ENCODE results near the gene KAT2A. TPM values are rescaled to one million over a fixed set of nuclear protein-coding genes. Genes with fewer than 3 reads are reported as not detected.

KAT2A gene
- total RNA-seq, 1 donor from 2014 or later = 76.9 TPM

DNA sequence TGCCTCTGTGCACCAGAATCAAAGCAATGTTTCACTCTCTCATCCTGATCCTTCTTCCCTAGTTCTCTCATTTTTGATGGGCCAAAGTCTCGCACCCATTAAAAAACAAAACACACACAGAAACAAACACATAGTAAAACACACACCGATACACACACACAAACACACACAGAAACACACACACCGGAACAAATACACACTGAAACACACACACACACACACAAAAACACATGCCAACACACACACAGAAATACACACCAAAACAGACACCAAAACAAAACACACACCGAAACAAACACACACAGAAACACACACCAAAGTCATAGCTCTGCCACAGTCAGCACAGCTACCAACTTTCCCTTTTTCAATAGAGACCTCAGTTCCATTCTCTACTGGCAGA is 10.1 kb upstream of the KAT2A start:
- peaks cover 46% of the 10 kb centered on the region for H3K4me1 Mint-ChIP-seq (ENCODE audit: low read depth)

DNA sequence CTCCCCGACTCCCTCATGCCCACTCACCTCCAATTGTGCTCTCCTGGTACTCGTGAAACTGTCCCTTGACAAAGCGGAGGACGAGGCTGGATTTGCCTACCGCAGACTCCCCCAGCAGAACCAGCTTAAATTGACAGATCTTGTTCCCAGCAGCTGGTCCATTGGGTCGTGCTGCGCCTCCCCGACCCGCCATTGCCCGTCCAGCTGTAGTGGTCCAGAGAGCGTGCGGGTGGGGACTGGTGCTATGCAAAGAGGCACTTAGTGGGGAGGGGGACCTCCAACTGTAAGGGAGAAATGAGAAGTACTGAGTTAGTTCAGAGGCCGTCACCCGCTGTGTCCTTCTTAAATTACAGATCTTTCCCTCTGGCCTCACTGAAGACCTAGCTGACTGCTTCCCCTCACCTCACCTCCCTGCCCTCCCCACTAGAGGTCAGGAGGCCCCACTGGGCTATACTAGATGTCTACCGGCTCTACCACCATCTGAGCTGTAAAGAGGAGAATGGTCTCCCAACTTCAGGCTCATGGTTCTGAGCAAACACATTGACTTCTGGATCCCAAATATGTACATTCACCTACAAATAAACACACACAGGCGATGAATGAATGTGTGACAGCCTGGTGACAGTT is 9.3 kb upstream of the KAT2A start:
- no peak for DNase-seq (ENCODE audit: low spot score)
- intact Hi-C loops (cut with micrococcal nuclease) = no loop called here
- Mint-ChIP-seq H3K4me3 (no peak overlapping the region), H3K27ac (no peak overlapping the region), H3K36me3 (ENCODE audit: low read depth) (peaks cover 39% of the 10 kb centered on the region), H3K27me3 (ENCODE audit: insufficient read depth) (no peaks in the 10 kb centered on the region), H3K4me1 (ENCODE audit: low read depth) (peaks cover 38% of the 10 kb centered on the region), H3K9me3 (no peaks in the 10 kb centered on the region)

More for the DNA sequence above, 10.1 kb upstream of the KAT2A start:
- no peak for DNase-seq (ENCODE audit: low spot score)
- H3K9me3 Mint-ChIP-seq = no peaks in the 10 kb centered on the region
- H3K27ac Mint-ChIP-seq = peak overlapping the region; percentile 63
- peaks cover 39% of the 10 kb centered on the region for H3K36me3 Mint-ChIP-seq (ENCODE audit: low read depth)
- no peaks in the 10 kb centered on the region for H3K27me3 Mint-ChIP-seq (ENCODE audit: insufficient read depth)
- H3K4me3 Mint-ChIP-seq = no peak overlapping the region
- intact Hi-C loops (cut with micrococcal nuclease) = no loop called here

DNA sequence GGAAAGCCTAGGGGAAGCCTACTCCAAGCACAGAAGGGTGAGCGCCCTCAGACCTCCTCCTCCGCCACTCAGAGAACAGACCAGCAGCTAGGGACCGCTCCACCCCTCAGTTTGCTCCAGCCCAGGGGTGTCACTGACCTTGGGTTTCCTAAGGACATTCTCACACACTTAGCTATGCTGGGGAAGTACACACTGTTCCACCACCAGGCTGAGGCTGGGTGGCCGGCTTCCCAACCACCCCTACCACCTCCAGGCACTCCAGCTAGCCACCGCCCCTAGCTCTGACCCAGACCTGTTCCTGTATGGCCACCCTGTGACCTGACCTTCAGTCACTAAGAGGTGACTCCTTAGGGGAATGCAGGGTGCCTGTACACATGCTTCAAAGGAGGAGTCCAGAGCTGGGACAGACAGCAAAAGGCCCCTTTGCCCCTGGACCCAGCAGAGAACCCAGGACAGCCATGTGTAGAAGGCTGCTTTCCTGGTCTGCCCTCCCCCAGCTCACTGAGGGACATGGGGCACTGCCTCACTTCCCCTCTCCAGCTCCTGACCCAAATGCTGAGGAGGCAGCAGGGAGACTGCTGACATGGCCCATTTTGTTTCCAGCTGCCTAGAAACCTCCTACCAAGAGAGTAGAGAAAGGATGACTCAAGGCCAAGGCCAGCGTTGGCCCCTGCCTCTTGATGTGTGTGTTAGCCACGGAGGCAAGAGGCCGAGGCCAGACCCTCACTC is 8.1 kb upstream of the KAT2A start:
- H3K9me3 Mint-ChIP-seq = no peaks in the 10 kb centered on the region
- intact Hi-C loops (cut with micrococcal nuclease) = no loop called here
- H3K36me3 Mint-ChIP-seq (ENCODE audit: low read depth) = peaks cover 45% of the 10 kb centered on the region
- H3K4me3 Mint-ChIP-seq = no peak overlapping the region
- H3K4me1 Mint-ChIP-seq (ENCODE audit: low read depth) = peaks cover 36% of the 10 kb centered on the region
- no peak for DNase-seq (ENCODE audit: low spot score)
- no peaks in the 10 kb centered on the region for H3K27me3 Mint-ChIP-seq (ENCODE audit: insufficient read depth)
- H3K27ac Mint-ChIP-seq = no peak overlapping the region

DNA sequence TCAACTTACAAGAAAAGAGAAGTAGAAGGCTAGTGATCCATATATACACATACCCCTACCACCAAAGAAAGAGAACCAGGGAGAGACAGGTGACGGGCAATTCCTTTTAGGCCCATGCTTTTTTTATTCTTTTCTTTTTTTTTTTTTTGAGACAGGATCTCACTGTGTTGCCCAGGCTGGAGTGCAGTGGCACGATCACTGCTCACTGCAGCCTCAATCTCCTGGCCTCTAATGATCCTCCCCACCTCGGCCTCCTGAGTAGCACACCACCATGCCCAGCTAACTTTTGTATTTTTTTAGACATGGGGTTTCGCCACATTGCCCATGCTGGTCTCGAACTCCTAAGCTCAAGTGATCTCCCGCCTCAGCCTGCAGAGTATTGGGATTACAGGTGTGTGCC is 6.2 kb upstream of the KAT2A start:
- Mint-ChIP-seq H3K36me3 (ENCODE audit: low read depth) (peaks cover 38% of the 10 kb centered on the region), H3K4me1 (ENCODE audit: low read depth) (peaks cover 19% of the 10 kb centered on the region), H3K4me3 (no peak overlapping the region), H3K9me3 (no peaks in the 10 kb centered on the region), H3K27ac (no peak overlapping the region), H3K27me3 (ENCODE audit: insufficient read depth) (no peaks in the 10 kb centered on the region)
- no peak for DNase-seq (ENCODE audit: low spot score)
- intact Hi-C loops (cut with micrococcal nuclease) = no loop called here

DNA sequence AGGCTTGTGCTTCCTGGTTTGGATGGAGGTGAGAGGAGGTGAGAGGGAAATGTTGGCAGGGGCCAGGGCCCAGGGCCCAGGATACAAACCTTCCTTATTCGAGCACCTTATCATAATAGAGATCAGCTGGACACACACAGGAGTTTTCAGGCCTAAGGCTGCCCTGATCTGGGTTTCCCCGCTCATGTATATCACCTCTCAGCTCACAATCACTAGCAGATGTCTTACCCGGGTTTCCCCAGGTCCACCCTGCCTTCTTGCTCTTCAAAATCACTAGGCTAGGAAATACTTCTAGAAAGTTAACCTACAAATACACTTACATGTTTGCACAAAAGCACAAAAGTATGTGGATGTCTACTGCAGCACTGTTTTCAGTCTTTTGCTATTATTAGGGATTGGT is 5.7 kb upstream of the KAT2A start:
- Mint-ChIP-seq H3K27ac (no peak overlapping the region), H3K4me3 (no peak overlapping the region), H3K4me1 (ENCODE audit: low read depth) (peaks cover 13% of the 10 kb centered on the region), H3K36me3 (ENCODE audit: low read depth) (peaks cover 38% of the 10 kb centered on the region), H3K9me3 (no peaks in the 10 kb centered on the region), H3K27me3 (ENCODE audit: insufficient read depth) (no peaks in the 10 kb centered on the region)
- intact Hi-C loops (cut with micrococcal nuclease) = no loop called here
- DNase-seq (ENCODE audit: low spot score) = no peak

DNA sequence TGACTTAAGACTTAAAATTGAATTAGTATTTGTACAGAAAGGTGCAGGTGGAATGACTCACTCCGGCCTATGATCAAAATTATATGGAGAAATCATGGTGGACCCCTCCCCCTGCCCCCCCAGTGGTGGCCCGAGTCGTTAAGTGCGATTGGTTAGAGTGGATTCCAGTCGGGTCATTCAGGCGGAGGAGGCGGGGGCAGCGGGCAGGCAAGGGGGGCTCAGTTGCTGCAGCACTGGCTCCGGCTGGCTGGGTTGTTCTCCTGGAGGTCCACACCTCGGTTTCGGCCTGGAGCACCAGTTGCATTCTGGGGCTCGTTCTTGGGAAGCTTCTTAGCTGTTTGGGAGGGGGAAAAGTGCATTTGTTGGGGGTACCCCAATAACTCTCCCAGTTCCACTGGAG is 4.4 kb upstream of the KAT2A start:
- DNase-seq (ENCODE audit: low spot score) = no peak
- Mint-ChIP-seq H3K9me3 (no peaks in the 10 kb centered on the region), H3K27ac (no peak overlapping the region), H3K4me3 (no peak overlapping the region), H3K27me3 (ENCODE audit: insufficient read depth) (no peaks in the 10 kb centered on the region), H3K4me1 (ENCODE audit: low read depth) (peaks cover 5% of the 10 kb centered on the region), H3K36me3 (ENCODE audit: low read depth) (peaks cover 31% of the 10 kb centered on the region)
- intact Hi-C loops (cut with micrococcal nuclease) = no loop called here

DNA sequence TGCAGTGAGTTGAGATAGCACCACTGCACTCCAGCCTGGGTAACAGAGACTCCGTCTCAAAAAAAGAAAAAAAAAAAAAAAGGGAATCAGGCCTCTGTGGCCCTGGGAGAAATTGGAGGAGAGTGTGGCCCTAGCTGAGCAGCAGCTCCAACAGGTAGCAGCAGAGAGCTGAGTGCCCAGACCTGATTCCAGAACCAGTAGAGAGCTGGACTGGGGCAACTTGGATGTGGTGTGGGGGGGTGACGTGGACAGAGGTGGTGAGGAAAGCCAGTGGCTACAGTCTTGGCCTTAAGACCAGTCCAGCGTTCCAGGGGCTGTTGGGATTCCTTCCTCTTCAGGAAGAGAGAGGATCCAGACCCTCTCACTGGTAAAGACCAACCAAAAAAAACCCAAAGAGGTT is 3.1 kb upstream of the KAT2A start:
- Mint-ChIP-seq H3K27ac (no peak overlapping the region), H3K9me3 (no peaks in the 10 kb centered on the region), H3K36me3 (ENCODE audit: low read depth) (peaks cover 28% of the 10 kb centered on the region), H3K4me3 (no peak overlapping the region), H3K4me1 (ENCODE audit: low read depth) (peaks cover 15% of the 10 kb centered on the region), H3K27me3 (ENCODE audit: insufficient read depth) (no peaks in the 10 kb centered on the region)
- intact Hi-C loops (cut with micrococcal nuclease) = no loop called here
- DNase-seq (ENCODE audit: low spot score) = no peak

DNA sequence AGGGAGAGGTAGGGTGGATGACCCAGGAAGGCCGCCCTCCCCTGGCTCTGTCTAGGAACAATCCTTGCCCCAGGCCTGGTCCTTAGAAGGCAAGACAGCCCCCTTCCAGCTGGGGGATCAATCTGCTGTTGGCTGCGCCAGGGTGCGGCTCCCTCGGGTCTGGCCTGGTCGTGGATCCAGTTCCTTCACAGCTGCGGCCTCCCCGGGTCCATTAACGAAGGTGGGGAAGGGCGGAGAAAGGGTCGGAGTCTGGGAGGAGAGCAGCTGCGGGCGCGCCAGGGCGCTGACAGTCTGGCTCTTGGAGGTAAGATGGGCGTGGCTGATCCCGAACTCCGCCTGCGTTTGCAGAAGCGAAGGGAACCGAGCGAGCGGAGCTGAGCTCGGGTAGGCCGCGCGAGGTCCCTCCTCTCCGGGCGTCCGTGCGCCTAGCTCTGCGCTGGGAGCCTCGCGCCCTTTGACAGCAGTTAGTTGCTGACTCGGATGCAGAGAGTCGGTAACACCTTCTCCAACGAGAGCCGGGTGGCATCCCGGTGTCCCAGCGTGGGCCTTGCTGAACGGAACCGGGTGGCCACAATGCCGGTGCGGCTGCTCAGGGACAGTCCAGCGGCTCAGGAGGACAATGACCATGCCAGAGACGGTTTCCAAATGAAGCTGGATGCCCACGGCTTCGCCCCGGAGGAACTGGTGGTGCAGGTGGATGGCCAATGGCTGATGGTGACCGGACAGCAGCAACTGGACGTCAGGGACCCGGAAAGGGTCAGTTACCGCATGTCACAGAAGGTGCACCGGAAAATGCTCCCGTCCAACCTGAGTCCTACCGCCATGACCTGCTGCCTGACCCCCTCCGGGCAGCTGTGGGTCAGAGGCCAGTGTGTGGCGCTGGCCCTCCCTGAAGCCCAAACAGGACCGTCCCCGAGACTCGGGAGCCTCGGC is 1.5 kb upstream of the KAT2A start, which contains the start of gene HSPB9:
Gene HSPB9 (plus strand): TSS at position 434 of the 933 bp plus-strand sequence. CDS start 47 bp downstream, at position 481.
- Mint-ChIP-seq H3K4me1 (ENCODE audit: low read depth) (peaks cover 26% of the 10 kb centered on the region), H3K27me3 (ENCODE audit: insufficient read depth) (no peaks in the 10 kb centered on the region), H3K27ac (peak within 1 kb of the TSS; percentile 86), H3K4me3 (peak within 1 kb of the TSS; percentile 81), H3K9me3 (no peaks in the 10 kb centered on the region), H3K36me3 (ENCODE audit: low read depth) (peaks cover 24% of the 10 kb centered on the region)
- intact Hi-C loops (cut with micrococcal nuclease) = no loop called here
- no peak for DNase-seq (ENCODE audit: low spot score)

DNA sequence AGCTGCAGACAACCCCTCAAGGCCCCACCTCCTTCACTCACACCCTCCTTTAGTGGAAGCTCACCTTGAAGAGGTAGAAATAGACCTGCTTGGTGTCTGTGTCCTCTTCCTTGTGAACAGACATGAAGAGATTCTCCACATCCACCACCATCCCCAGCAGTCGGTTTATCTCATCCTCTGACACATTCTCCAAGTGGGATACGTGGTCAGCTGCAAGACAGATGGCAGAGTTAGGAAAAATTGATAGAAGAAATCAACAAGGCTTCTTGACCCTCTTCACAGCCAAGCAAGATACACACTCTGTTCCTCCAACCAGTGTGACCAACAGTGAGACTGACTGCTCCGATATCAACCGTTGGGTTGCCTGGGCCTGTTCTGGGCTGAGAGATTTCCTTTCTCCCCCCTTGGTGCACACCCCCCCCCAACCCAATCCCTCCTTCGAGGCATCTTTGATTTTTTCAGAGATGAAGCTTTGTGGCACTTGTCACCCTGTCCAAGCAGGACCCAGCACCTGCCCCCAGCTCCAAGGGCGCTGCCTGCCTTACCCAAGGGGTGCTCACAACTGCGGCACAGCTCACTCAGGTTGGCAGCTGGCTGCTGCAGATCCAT is 902 bp downstream of the KAT2A start:
- DNase-seq (ENCODE audit: low spot score) = no peak
- Mint-ChIP-seq H3K27me3 (ENCODE audit: insufficient read depth) (no peaks in the 10 kb centered on the region), H3K4me1 (ENCODE audit: low read depth) (peaks cover 36% of the 10 kb centered on the region), H3K4me3 (peak overlapping the region; percentile 81), H3K9me3 (no peaks in the 10 kb centered on the region), H3K36me3 (ENCODE audit: low read depth) (peaks cover 21% of the 10 kb centered on the region), H3K27ac (peak overlapping the region; percentile 36)
- intact Hi-C loops (cut with micrococcal nuclease) = loop anchor here (1.0 to 2.0 kb wide), 2 partner anchors 61 to 95 kb away; partner anchors contain the start of gene KCNH4

DNA sequence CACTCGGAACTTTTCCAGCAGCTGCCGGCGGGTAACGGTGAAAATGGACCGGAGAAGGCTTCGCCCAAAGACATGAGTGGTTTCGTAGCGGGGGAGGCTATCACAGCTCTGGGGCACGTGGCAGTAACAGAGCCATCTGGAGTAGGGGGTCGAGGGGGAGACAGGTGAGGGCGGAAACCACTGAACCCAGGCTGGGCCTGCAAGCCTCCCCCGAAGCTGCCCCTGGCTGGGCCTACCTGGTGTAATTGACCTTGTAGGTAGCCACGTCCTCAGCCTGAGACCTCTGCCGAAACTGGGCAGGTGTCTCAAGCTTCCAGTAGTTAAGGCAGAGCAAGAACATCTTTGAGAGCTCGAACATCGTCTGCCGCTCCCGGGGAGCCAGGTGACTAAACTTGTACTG is 1.9 kb downstream of the KAT2A start:
- no peaks in the 10 kb centered on the region for H3K27me3 Mint-ChIP-seq (ENCODE audit: insufficient read depth)

DNA sequence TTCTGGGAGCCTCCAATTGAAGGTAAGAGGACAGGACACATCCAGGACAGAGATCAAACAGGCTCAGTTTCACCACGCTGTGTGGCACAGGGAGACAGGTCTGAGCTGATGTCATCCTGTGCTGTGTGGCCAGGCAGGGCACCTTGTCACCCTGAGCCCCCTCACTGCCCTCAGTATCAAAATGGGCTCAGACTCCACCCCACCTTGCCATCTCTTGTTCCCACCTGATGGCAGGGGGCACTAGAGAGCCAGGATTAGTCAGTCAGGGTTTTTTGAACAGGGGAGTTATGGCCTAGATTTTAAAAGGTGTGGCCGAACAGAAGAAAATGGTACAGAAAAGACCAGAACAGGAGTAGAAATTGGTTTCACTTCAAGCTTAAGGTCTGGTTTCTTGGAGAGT is 2.6 kb downstream of the KAT2A start:
- Mint-ChIP-seq H3K4me1 (ENCODE audit: low read depth) (peaks cover 36% of the 10 kb centered on the region), H3K9me3 (no peaks in the 10 kb centered on the region), H3K4me3 (peak overlapping the region; percentile 69), H3K27ac (peak overlapping the region; percentile 53), H3K27me3 (ENCODE audit: insufficient read depth) (no peaks in the 10 kb centered on the region), H3K36me3 (ENCODE audit: low read depth) (peaks cover 27% of the 10 kb centered on the region)
- no peak for DNase-seq (ENCODE audit: low spot score)
- intact Hi-C loops (cut with micrococcal nuclease) = no loop called here

More for the DNA sequence above, 1.9 kb downstream of the KAT2A start:
- no peak overlapping the region for H3K27ac Mint-ChIP-seq
- intact Hi-C loops (cut with micrococcal nuclease) = no loop called here
- no peak for DNase-seq (ENCODE audit: low spot score)
- peaks cover 36% of the 10 kb centered on the region for H3K4me1 Mint-ChIP-seq (ENCODE audit: low read depth)
- H3K36me3 Mint-ChIP-seq (ENCODE audit: low read depth) = peaks cover 24% of the 10 kb centered on the region
- H3K4me3 Mint-ChIP-seq = peak overlapping the region; percentile 81
- no peaks in the 10 kb centered on the region for H3K9me3 Mint-ChIP-seq

DNA sequence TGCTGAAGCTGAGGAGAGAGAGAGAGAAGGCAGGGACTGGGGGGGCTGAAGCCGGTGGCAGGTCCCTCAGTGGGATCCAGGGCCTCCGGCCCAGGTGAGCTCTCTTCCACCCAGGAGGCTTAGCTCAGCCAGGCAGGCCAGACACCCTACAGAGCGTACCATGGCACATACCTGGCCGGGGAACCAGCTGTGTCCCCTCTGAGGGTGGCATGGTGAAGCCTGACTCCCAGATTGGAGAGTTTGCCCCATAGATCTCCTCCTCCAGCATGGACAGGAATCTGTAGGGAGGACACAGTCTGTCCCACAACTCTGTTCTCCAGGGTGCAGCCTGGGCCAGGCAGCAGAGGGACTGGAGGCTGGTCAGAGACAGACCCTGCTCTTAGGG is 3.0 kb downstream of the KAT2A start:
- no peak for DNase-seq (ENCODE audit: low spot score)
- Mint-ChIP-seq H3K27me3 (ENCODE audit: insufficient read depth) (no peaks in the 10 kb centered on the region), H3K36me3 (ENCODE audit: low read depth) (peaks cover 29% of the 10 kb centered on the region), H3K4me1 (ENCODE audit: low read depth) (peaks cover 36% of the 10 kb centered on the region), H3K4me3 (peak overlapping the region; percentile 11), H3K9me3 (no peaks in the 10 kb centered on the region), H3K27ac (peak overlapping the region; percentile 53)
- intact Hi-C loops (cut with micrococcal nuclease) = no loop called here

Data from activated T-helper 1 cell treated with anti-CD3 and anti-CD28 coated beads, Interleukin-12 subunit alpha, Interleukin-12 subunit beta, Interleukin-2, Interleukin-4 antibody, amounts not matched to agents 30 ng/mL and 10 ng/mL and 1 ng/mL, durations not matched to agents 14 hours and 24 hours and 36 hours (primary cell).